PFSK-1 (cell line): Measurements from ENCODE around the gene RERE.

Source experiments
- FOXP2 ChIP-seq: optimal IDR thresholded peaks from 2 replicates; pipeline ENCODE3; 2011; ENCODE audit warnings: borderline replicate concordance, control low read depth, inconsistent platforms; ENCODE audit not compliant: insufficient read depth; ENCODE audit errors: extremely low read length, extremely low read depth
- POLR2AphosphoS5 ChIP-seq: IDR thresholded peaks from 2 replicates; pipeline ENCODE4 v1.6.1; 2012; ENCODE audit warnings: low read depth, mild to moderate bottlenecking, control low read depth, low read length, moderate library complexity
- SIN3A ChIP-seq: IDR thresholded peaks from 2 replicates; pipeline ENCODE4 v1.6.1; 2012; ENCODE audit warnings: mild to moderate bottlenecking, low read length, moderate library complexity, borderline replicate concordance; ENCODE audit not compliant: insufficient read depth
- TAF1 ChIP-seq: IDR thresholded peaks from 2 replicates; pipeline ENCODE4 v1.6.1; 2012; ENCODE audit warnings: low read length, control low read depth, borderline replicate concordance; ENCODE audit not compliant: insufficient read depth
- TF ChIP-seq, protein P1 (sequence below), 2 experiments: IDR thresholded peaks; 2 replicates each; pipeline versions ENCODE4 v1.6.1 to v1.8.0; 2011 to 2012; ENCODE audit warnings: low read depth in 2 of 2, low read length in 2 of 2, control low read depth in 1 of 2, inconsistent platforms in 1 of 2, mild to moderate bottlenecking in 1 of 2, moderate library complexity in 1 of 2; ENCODE audit not compliant: insufficient read depth in 1 of 2

The RERE gene

DNA sequence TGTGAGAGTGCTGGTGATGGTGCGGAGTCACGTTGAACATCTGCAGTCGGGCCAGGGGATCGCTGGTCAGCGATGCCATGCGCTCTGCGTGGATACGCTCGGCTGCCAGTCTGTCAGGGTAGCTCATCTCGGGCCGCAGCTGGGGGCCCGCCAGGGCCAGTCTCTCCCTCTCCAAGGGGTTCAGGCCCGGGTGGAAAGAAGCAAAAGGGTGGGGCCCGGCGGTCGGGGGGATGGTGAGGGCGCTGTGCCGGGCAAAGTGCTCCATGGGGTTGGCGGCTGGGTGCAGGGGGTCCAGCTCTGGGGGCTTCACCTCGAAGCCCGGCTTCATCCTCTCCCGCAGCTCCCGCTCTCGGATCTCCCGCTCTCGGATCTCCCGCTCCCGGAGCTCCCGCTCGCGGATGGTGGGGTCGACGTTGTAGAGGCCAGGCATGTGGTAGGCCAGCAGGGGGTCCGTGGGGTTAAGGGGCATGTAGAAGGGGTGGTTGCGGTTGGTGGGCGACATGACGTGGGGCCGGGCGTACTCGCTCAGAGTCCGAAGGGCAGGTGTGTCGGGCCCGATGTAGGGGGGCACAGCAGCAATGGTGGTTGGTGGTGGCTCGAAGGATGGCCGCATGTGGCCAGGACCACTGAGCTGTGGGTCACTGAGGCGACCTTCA is 459.1 kb downstream of the RERE start:
- TF ChIP-seq FOXP2 (no peak), TAF1 (no peak), SIN3A (no peak), POLR2AphosphoS5 (no peak)
- TF ChIP-seq, protein P1, sequence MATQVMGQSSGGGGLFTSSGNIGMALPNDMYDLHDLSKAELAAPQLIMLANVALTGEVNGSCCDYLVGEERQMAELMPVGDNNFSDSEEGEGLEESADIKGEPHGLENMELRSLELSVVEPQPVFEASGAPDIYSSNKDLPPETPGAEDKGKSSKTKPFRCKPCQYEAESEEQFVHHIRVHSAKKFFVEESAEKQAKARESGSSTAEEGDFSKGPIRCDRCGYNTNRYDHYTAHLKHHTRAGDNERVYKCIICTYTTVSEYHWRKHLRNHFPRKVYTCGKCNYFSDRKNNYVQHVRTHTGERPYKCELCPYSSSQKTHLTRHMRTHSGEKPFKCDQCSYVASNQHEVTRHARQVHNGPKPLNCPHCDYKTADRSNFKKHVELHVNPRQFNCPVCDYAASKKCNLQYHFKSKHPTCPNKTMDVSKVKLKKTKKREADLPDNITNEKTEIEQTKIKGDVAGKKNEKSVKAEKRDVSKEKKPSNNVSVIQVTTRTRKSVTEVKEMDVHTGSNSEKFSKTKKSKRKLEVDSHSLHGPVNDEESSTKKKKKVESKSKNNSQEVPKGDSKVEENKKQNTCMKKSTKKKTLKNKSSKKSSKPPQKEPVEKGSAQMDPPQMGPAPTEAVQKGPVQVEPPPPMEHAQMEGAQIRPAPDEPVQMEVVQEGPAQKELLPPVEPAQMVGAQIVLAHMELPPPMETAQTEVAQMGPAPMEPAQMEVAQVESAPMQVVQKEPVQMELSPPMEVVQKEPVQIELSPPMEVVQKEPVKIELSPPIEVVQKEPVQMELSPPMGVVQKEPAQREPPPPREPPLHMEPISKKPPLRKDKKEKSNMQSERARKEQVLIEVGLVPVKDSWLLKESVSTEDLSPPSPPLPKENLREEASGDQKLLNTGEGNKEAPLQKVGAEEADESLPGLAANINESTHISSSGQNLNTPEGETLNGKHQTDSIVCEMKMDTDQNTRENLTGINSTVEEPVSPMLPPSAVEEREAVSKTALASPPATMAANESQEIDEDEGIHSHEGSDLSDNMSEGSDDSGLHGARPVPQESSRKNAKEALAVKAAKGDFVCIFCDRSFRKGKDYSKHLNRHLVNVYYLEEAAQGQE (IDR thresholded peaks at IDR 0.05; ENCODE audit: insufficient read depth in 1 of 2, low read depth in 2 of 2, low read length in 2 of 2), result no peak

GRCh38 chr1:8357329-8358101 is 459.9 kb downstream of the RERE start:
- TF ChIP-seq SIN3A (no peak), TAF1 (no peak), POLR2AphosphoS5 (no peak), FOXP2 (no peak)
- TF ChIP-seq, protein P1 (IDR thresholded peaks at IDR 0.05; ENCODE audit: insufficient read depth in 1 of 2, low read depth in 2 of 2, low read length in 2 of 2), result no peak

GRCh38 chr1:8356256-8357209 is 460.9 kb downstream of the RERE start:
- TF ChIP-seq SIN3A, result no peak
- no peak for TF ChIP-seq POLR2AphosphoS5
- TF ChIP-seq FOXP2, result no peak
- no peak for TF ChIP-seq TAF1
- TF ChIP-seq, protein P1 (IDR thresholded peaks at IDR 0.05; ENCODE audit: insufficient read depth in 1 of 2, low read depth in 2 of 2, low read length in 2 of 2), result no peak

DNA sequence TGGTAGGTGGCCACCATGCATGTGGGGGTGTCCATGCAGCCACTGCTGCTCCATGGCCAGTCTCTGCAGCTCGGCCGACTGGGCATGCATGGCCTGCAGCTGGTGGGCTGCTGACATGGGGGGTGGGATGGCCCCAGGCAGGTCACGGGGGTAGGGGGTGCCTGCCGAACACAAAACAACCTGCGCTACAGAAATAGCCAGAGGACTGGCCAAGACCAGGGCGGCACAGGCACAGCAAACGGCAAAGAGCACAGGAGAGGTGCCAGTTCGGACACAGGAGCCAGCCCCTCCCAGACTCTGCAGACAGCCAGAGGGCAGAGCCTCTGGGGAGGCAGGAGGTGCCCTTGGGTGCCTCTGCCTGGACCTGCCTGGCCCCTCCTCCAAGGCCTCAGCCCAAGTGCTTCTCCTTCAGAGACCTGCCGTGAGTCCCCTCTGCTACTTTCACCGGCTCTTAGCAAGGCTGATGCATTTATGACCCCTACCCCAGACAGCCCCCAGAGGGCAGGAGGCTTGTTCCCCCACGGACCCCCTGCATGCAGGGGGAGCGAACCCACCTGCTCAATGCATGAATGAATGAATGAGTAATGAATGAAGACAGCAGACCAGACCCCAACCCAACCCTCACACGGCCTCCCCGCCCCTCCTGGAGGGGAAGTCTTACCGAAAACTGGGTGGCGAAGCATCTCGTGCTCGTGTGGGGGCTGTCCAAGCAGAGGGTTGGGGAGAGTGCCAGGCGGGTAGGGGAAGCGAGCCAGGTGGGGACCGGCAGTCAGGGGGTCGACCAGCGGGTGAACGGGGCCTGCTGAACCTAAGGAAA is 461.8 kb downstream of the RERE start:
- TF ChIP-seq, protein P1 (IDR thresholded peaks at IDR 0.05; ENCODE audit: insufficient read depth in 1 of 2, low read depth in 2 of 2, low read length in 2 of 2), result no peak
- TF ChIP-seq FOXP2 (no peak), SIN3A (no peak), POLR2AphosphoS5 (no peak), TAF1 (no peak)
